Astrocyte (in vitro differentiated cells and primary cell): ENCODE results near the gene USP31.

Experiments
- CTCF ChIP-seq: IDR thresholded peaks from 2 replicates; pipeline ENCODE4 v1.5.1; 2011; ENCODE audit warnings: low read depth, mild to moderate bottlenecking, inconsistent platforms, low read length, moderate library complexity; ENCODE audit not compliant: insufficient read depth
- EZH2 ChIP-seq: IDR thresholded peaks from 2 replicates; pipeline ENCODE4 v1.6.1; 2012; ENCODE audit warnings: mild to moderate bottlenecking, low read length, inconsistent platforms; ENCODE audit not compliant: insufficient read depth

GRCh38 chr16:23175651-23176050 is 26.4 kb upstream of the USP31 start:
- no peak for TF ChIP-seq CTCF
- no peak for TF ChIP-seq EZH2
